CD4-positive, alpha-beta T cell treated with Interleukin-4 for 4 hours (primary cell): ENCODE data around the gene AFF1.

Experiments
- DNase-seq: peaks from one replicate; pipeline ENCODE4 v3.0.0-alpha.2; 2020

The AFF1 gene

GRCh38 chr4:86919561-86920223 lies 15.1 kb upstream of the AFF1 start:
- no peak for DNase-seq

GRCh38 chr4:86921608-86922252 lies 13.1 kb upstream of the AFF1 start:
- no peak for DNase-seq

GRCh38 chr4:86924811-86925210 lies 10.0 kb upstream of the AFF1 start:
- DNase-seq = no peak

- DNase-seq = no peak
Measured at GRCh38 chr4:86926435-86927086, 8.2 kb upstream of the AFF1 start.

GRCh38 chr4:86927843-86928395 lies 6.9 kb upstream of the AFF1 start:
- DNase-seq = no peak

- no peak for DNase-seq
Measured at GRCh38 chr4:86928400-86929255, 6.2 kb upstream of the AFF1 start.

GRCh38 chr4:86934147-86934770 lies 552 bp upstream of the AFF1 start:
- no peak for DNase-seq

- DNase-seq = no peak
Measured at GRCh38 chr4:86935566-86935852, 698 bp downstream of the AFF1 start.

- peak; percentile 91 for DNase-seq
Measured at GRCh38 chr4:86935853-86936733, 1.3 kb downstream of the AFF1 start.

- DNase-seq = peak; percentile 66
Measured at GRCh38 chr4:86938771-86939520, 4.1 kb downstream of the AFF1 start.

GRCh38 chr4:86939729-86940575 lies 5.1 kb downstream of the AFF1 start:
- peak; percentile 72 for DNase-seq

- no peak for DNase-seq
Measured at GRCh38 chr4:86940920-86941460, 6.2 kb downstream of the AFF1 start.

GRCh38 chr4:86942185-86942666 lies 7.4 kb downstream of the AFF1 start:
- no peak for DNase-seq

- no peak for DNase-seq
Measured at GRCh38 chr4:86944964-86945781, 10.4 kb downstream of the AFF1 start.

- DNase-seq = no peak
Measured at GRCh38 chr4:86946868-86947500, 12.2 kb downstream of the AFF1 start.

- DNase-seq = no peak
Measured at GRCh38 chr4:86947501-86948120, 12.8 kb downstream of the AFF1 start.

- DNase-seq = no peak
Measured at GRCh38 chr4:86948276-86948675, 13.5 kb downstream of the AFF1 start.
